DND-41 (cell line): ENCODE data around the gene FRRS1L.

ENCODE experiments used
- CTCF ChIP-seq: IDR thresholded peaks from 2 replicates; pipeline ENCODE4 v1.5.1; 2012; ENCODE audit warnings: borderline replicate concordance, low read length, moderate library complexity, mild to moderate bottlenecking; ENCODE audit not compliant: poor library complexity, severe bottlenecking; ENCODE audit errors: extremely low read depth
- EZH2 ChIP-seq: IDR thresholded peaks from 3 replicates; pipeline ENCODE4 v1.6.1; 2012; ENCODE audit warnings: borderline replicate concordance, low read depth, mild to moderate bottlenecking, moderate library complexity, low read length, inconsistent platforms; ENCODE audit not compliant: severe bottlenecking

- no peak for TF ChIP-seq CTCF
- no peak for TF ChIP-seq EZH2
These were observed 9.9 kb upstream of the FRRS1L start for GRCh38 chr9:109176963-109177362.
